Stimulated activated CD4-positive, alpha-beta T cell treated with anti-CD3 and anti-CD28 coated beads, Interleukin-2, amount 100 ng/mL, for 48 hours (primary cell): ENCODE results near the gene GRM6.

Source experiments
- DNase-seq, 2 donors: peaks; one replicate each; pipeline ENCODE4 v3.0.0-alpha.2; 2020

Gene GRM6

GRCh38 chr5:178994580-178995340 lies at the start of gene GRM6:
Gene GRM6 (minus strand): TSS chr5:178995320. CDS start chr5:178994944, 376 bp downstream.
- DNase-seq: no peak

DNA sequence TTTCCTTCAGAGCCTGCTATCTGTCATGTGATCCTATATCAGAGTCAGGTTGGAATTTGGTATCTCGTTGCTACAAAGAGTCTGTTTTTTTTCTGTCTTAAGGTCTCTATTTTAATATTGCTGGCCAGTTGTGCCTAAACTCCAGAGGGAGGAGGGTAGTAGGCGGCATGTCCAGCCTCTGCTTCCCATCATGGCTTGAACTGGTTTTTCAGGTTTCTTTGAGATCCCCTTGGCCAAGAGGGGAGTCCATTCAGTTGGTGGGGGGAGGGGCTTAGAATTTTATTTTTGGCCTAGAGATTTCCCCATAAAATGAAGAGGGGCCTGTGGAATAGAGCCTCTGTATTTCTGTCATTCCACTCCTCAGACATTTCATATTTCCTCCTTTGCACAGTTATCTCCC lies 49.6 kb upstream of the GRM6 start:
- DNase-seq: no peak

GRCh38 chr5:179033004-179033580 lies 38.0 kb upstream of the GRM6 start:
- DNase-seq: no peak

- DNase-seq: peak; percentile 84 to 87
These were observed 28.5 kb upstream of the GRM6 start, which contains the start of gene ZNF879 for GRCh38 chr5:179023528-179024189. Gene ZNF879 (plus strand): TSS chr5:179023804. CDS start chr5:179025005, 1,201 bp downstream.

- no peak for DNase-seq
These were observed 13.5 kb upstream of the GRM6 start for GRCh38 chr5:179008667-179009066.

- DNase-seq: no peak
These were observed 11.4 kb upstream of the GRM6 start for GRCh38 chr5:179006564-179006963.

GRCh38 chr5:178998441-178998840 lies 3.3 kb upstream of the GRM6 start:
- no peak for DNase-seq

GRCh38 chr5:178997191-178997590 lies 2.1 kb upstream of the GRM6 start:
- DNase-seq: no peak

- DNase-seq: no peak
These were observed 1.0 kb upstream of the GRM6 start for GRCh38 chr5:178996156-178996555.

DNA sequence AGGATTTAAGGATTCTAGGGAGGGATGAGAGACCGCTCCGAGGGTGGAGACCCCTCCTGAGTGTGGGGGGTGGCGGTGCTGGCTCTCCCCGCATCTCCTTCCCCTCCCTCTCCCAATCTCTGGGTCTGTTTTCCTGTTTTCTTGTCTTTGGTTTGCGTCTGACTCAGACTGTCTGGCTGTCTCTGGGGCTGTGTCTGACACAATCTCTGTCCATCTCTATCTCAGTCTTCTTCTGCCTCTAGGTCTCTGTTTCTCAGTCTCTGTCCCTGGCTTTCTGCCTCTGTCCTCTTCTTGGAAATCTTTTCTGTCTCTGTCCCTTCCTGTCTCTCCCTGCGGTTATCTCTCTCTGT lies 196 bp upstream of the GRM6 start:
- no peak for DNase-seq

DNA sequence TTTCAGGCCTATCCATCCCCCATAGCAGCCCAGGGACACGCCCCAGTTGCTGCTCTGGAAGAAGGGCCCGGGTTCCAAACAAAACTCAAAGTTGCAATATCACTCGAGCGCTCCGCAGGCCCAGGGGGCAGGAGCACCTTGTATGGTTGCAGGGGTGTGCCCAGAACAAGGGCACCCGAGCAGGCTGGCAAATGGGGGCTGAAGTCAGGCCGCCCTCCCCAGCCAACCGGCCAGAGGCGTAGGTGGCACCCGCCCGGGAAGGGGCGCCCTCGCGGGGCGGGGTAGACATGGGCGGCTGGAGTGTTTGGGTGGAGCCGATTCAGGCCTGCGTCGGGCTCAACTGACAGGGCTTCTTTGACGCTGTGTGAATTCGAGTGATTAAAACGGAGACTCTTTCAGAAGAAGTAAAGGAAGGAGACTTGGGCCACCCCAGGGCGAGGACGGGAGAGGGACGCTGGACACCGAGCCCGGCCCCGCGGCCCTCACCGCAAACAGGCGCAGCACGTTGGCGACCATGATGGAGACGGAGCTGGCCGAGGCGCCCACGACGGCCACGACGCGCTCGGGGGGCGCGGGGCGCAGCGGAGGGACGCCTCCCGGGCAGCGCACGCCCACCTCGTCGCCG lies 1.1 kb downstream of the GRM6 start:
- DNase-seq: no peak

DNA sequence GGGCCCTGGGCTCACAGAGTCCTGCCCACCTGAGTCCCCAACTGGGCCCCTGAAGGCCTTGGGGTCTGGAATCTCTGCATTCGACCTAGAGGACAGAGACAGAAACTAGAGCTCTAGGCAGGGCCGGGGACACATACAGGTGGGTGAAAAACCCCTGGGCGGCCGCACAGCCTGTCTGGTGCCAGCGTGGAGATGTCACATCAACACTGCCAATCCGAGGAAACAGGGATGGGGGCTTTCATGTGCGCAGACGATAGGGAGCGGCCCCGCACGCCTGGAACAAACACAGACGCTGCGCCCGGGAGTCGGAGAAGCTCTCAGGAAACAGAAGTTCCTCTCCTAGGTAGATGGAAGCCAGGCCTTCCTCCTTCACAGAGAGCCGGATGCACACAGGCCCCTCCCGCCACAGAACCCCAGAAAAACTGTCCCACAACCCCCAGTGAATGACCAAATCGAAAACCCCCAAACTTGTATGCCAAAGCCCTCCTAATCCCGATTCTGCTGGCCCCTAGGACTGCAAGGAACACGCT lies 1.8 kb downstream of the GRM6 start:
- DNase-seq: no peak

GRCh38 chr5:178992291-178992895 lies 2.7 kb downstream of the GRM6 start:
- DNase-seq: no peak

GRCh38 chr5:178991190-178992145 lies 3.7 kb downstream of the GRM6 start:
- no peak for DNase-seq

DNA sequence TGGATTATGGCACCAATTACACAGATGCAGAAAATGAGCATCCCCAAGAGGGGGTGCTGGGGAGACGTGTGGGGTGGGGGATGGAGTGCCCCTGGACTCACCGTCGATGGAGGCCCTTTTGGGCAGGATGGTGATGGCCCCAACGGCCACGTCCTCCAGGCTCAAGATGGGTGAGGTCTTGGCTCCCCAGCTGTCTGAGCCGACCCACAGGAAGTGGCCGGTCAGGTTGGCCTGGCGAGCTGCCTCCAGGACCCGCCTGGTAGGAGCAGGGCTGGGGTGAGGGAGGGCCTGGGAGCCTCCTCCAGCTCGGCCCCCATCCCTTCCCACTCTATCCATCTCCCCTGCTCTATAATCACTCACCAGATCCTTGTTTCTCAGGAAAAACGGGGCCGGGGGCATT lies 4.6 kb downstream of the GRM6 start:
- no peak for DNase-seq

- DNase-seq: no peak
These were observed 5.8 kb downstream of the GRM6 start for GRCh38 chr5:178989311-178989710.

DNA sequence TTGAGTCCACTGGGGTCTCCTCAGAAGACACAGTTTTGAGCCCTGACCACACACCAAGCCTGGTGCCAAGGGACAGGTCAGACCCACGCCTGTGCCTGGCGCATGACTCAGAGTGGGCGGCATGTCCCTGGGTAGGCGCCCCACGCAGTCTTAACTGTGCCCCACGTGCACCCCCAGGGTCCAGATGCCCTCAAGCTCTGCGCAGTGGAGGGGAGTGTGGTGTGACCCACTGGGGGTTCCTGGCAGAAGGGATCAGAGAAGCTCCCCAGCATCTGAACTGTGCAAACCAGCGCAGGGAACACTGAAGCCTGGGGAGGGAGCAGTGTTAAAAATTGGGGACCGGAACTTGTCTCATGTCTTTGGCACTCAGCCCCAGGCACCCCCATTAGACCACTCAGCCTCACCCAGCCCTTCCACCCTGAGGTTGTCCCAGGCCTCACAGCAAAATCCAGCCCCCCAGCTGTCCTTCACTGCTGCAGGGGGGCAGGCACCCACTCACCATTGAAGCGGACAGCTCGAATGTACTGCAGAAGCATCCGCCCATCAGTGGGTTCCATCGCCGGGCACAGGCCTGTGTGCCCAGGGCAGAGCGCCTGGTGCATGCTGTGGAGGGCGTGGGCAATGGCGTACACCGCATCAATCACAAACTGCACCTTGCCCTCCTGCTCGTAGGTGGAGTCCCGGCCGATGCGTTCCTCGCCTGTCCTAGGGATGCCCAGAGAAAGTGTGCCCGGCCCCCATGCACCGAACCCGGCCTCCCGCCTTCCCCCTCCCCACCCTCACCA lies 6.5 kb downstream of the GRM6 start:
- no peak for DNase-seq

GRCh38 chr5:178986326-178986960 lies 8.7 kb downstream of the GRM6 start:
- no peak for DNase-seq

DNA sequence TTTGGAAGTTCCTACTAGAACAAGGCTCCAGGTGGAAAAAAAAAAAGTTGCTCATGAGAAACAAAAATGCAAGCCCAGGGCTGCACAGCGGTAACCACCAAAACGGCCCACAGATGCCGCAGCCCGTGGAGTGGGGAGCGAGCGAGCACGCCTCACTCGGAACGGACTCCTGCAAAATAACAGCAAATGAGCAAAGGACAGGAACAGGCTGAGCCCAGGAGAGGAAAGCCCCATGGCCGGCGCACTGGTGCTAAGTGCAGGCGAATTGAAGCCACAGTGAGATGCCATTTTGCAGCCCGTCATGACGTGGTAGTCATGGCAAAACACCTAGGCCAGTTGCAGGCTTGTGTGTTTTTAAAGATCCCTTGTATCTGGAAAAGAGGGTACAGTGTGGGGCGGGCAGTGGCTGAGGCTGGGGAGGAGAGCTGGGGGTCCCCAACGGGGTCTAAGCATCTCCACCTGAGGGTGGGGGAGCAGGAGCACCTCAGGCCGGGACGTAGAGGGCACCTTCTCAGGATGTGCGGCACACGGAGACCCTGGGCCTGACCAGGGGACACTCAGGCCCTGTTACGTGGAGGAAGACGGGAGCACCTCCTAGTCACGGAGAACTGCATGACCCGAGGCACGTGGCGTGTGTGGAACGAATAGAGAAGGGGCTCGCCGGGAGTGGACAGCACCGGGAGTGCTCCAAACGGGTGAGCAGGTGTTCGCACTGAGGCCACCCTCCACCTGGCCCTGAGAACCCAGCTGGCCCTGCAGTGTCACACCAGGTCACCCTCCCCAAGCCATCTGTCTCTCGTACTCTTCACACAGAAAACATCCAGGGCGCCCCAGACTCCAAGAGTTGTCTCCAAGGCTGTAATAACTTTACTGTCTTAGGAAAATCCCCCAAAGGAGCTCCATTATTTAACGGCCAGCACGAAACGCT lies 10.7 kb downstream of the GRM6 start:
- no peak for DNase-seq
